CD4-positive, alpha-beta T cell (primary cell): ENCODE data around the gene RHOC. TPM values are rescaled to one million over a fixed set of nuclear protein-coding genes. Genes with fewer than 3 reads are reported as not detected.
A peak's percentile ranks its signal among the peaks of the same experiment; 100 is the strongest.

Source experiments
- ATAC-seq: fragments of 200-7000 bp; cut with Tn5 transposase; one replicate; pipeline ENCODE4 v1.10.0; 2022; ENCODE audit warnings: mild to moderate bottlenecking; ENCODE audit not compliant: poor library complexity
- CTCF ChIA-PET: fragments of 350-600 bp; sonication (Branson Sonifier 250); formaldehyde crosslinking; loops from one replicate; lab custom pipeline; 2021; ENCODE audit warnings: antibody characterized with exemption, inconsistent platforms; lab: Charles Lee
- POLR2A ChIA-PET: fragments of 350-600 bp; sonication (Branson Sonifier 250); formaldehyde crosslinking; loops from one replicate; lab custom pipeline; 2021; ENCODE audit warnings: antibody characterized with exemption, inconsistent platforms; lab: Charles Lee
- DNase-seq, 14 experiments: peaks; one replicate each; pipeline ENCODE4 v3.0.0-alpha.2; 2013 to 2020; ENCODE audit warnings: mixed read lengths in 2 of 14
- H3K27ac ChIP-seq, 2 donors: one replicate each; pipeline versions ENCODE4 v1.5.1 to v1.7.0; 2013; ENCODE audit warnings: low read length in 2 of 2, low read depth in 1 of 2, mild to moderate bottlenecking in 1 of 2
- H3K27me3 ChIP-seq, 2 experiments: 1 replicate in 1 of 2; 2 replicates in 1 of 2; pipeline versions ENCODE4 v1.6.1 to v1.7.0; 2013; ENCODE audit warnings: low read length in 2 of 2, control low read depth in 1 of 2, mild to moderate bottlenecking in 1 of 2, moderate library complexity in 1 of 2; ENCODE audit not compliant: insufficient read depth in 2 of 2, control insufficient read depth in 1 of 2
- H3K36me3 ChIP-seq: one replicate; pipeline ENCODE4 v1.6.1; 2013; ENCODE audit warnings: low read length, control low read depth; ENCODE audit not compliant: insufficient read depth
- H3K4me1 ChIP-seq: one replicate; pipeline ENCODE4 v1.6.1; 2013; ENCODE audit warnings: low read length, control low read depth; ENCODE audit not compliant: insufficient read depth
- H3K4me3 ChIP-seq: one replicate; pipeline ENCODE4 v1.5.1; 2013; ENCODE audit warnings: mild to moderate bottlenecking, low read length, moderate library complexity
- H3K9me3 ChIP-seq, 2 experiments: 1 replicate in 1 of 2; 2 replicates in 1 of 2; pipeline versions ENCODE4 v1.6.1 to v1.7.0; 2013; ENCODE audit warnings: low read length in 2 of 2, mild to moderate bottlenecking in 2 of 2, control low read depth in 1 of 2, moderate library complexity in 1 of 2; ENCODE audit not compliant: control insufficient read depth in 1 of 2, insufficient read depth in 1 of 2
- H3K27ac Mint-ChIP-seq: one replicate; pipeline ENCODE4 v1.8.0; 2020; ENCODE audit warnings: mixed read lengths
- H3K27me3 Mint-ChIP-seq: one replicate; pipeline ENCODE4 v1.8.0; 2021; ENCODE audit warnings: mixed read lengths
- H3K36me3 Mint-ChIP-seq: one replicate; pipeline ENCODE4 v1.8.0; 2021; ENCODE audit warnings: low read depth, mixed read lengths
- H3K4me1 Mint-ChIP-seq: one replicate; pipeline ENCODE4 v1.8.0; 2021; ENCODE audit warnings: low read depth, mixed read lengths
- H3K4me3 Mint-ChIP-seq: one replicate; pipeline ENCODE4 v1.8.0; 2020; ENCODE audit warnings: mild to moderate bottlenecking, mixed read lengths
- H3K9me3 Mint-ChIP-seq: one replicate; pipeline ENCODE4 v1.8.0; 2020; ENCODE audit warnings: mixed read lengths
- intact Hi-C, 2 experiments: fragments of 100-400 bp; cut with DNase I in 1 of 2; cut with micrococcal nuclease in 1 of 2; formaldehyde crosslinking; loops; one replicate each; pipeline versions ENCODE4 v1.15.1 to v1.9.0; 2023 to 2025; cut with DNase I, micrococcal nuclease
- total RNA-seq, 174 experiments: library from RNA in 2 of 174; stranded (reverse) in 2 of 174; gene quantifications; one replicate each; pipeline ENCODE4 v1.2.3 and lab custom pipeline; 2021 to 2026
- TF ChIP-seq, protein P1 (sequence below): fragments of 200-600 bp; IDR thresholded peaks from one replicate; pipeline ENCODE4 v1.8.0; 2022; ENCODE audit warnings: antibody characterized with exemption, mild to moderate bottlenecking

RHOC gene
- total RNA-seq, 2 experiments from 2014 or later = 11.9 to 12.7 TPM

DNA sequence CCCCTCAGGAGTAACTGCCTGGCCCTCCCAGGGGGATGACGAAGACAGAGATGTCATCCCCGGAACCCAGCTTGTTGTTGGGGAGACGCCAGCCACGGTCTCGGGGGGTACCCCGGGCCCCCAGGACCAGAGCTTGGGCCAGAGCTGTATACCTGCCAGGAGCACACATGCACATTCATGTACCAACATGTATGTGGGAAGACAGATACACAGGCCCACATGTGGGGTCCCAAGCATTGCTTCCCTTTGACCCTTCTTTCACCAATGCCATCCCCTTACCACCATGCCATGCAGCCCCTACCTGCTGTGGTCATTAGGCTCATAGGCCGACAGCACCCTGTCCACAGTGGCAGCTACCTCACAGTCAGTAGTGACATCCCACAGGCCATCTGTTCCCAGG lies 3.2 kb upstream of the RHOC start:
- no peak overlapping the region for H3K4me3 Mint-ChIP-seq
- no peaks in the 10 kb centered on the region for H3K36me3 Mint-ChIP-seq
- ChIA-PET CTCF (interaction anchor here (1.5 kb wide), 1 partner anchor 8 kb away, joined by 5 read pairs; a partner anchor contains a TSS), POLR2A (no interaction called here)
- peaks cover 17% of the 10 kb centered on the region for H3K27me3 Mint-ChIP-seq
- intact Hi-C loops = loop anchor here in 1 of 2 experiments (10.0 kb wide), 1 partner anchor 1105 kb away; the partner anchor contains the start of gene RSBN1
- H3K4me1 ChIP-seq = peaks cover 38% of the 10 kb centered on the region
- DNase-seq (peak in 1 of 14 experiments; percentile 9), ATAC-seq (no peak)
- H3K9me3 Mint-ChIP-seq = no peaks in the 10 kb centered on the region
- no peak overlapping the region for H3K27ac ChIP-seq
- H3K27me3 ChIP-seq = peaks cover 8 to 10% of the 10 kb centered on the region in 2 experiments
- H3K36me3 ChIP-seq = no peaks in the 10 kb centered on the region
- no peak overlapping the region for H3K27ac Mint-ChIP-seq
- H3K4me3 ChIP-seq = no peak overlapping the region
- H3K4me1 Mint-ChIP-seq = peaks cover 29% of the 10 kb centered on the region
- TF ChIP-seq, protein P1, sequence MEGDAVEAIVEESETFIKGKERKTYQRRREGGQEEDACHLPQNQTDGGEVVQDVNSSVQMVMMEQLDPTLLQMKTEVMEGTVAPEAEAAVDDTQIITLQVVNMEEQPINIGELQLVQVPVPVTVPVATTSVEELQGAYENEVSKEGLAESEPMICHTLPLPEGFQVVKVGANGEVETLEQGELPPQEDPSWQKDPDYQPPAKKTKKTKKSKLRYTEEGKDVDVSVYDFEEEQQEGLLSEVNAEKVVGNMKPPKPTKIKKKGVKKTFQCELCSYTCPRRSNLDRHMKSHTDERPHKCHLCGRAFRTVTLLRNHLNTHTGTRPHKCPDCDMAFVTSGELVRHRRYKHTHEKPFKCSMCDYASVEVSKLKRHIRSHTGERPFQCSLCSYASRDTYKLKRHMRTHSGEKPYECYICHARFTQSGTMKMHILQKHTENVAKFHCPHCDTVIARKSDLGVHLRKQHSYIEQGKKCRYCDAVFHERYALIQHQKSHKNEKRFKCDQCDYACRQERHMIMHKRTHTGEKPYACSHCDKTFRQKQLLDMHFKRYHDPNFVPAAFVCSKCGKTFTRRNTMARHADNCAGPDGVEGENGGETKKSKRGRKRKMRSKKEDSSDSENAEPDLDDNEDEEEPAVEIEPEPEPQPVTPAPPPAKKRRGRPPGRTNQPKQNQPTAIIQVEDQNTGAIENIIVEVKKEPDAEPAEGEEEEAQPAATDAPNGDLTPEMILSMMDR = no peak
- peaks cover 0 to 5% of the 10 kb centered on the region in 2 experiments for H3K9me3 ChIP-seq

DNA sequence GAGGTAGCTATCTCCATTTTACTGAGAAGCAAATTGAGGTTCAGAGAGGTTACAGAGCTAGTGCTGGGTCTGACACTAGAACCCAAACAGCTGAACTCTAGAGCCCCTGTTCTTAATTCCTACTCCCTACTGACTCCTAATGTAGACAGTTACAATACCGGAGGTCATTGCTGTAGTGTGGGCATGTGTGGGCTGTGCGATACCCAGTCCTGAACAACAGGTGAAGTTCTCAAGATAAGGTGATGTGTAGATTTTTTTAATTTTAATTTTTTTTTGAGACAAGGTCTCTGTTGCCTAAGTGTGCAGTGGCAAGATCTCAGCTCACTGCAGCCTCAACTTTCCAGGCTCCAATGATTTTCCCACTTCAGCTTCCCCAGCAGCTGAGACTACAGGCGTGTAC lies 1.6 kb upstream of the RHOC start:
- TF ChIP-seq, protein P1 = no peak
- Mint-ChIP-seq H3K4me1 (peaks cover 38% of the 10 kb centered on the region), H3K27me3 (peaks cover 11% of the 10 kb centered on the region), H3K36me3 (no peaks in the 10 kb centered on the region), H3K27ac (no peak overlapping the region), H3K4me3 (peak overlapping the region; percentile 80), H3K9me3 (no peaks in the 10 kb centered on the region)
- intact Hi-C loops = loop anchor here (2.0 to 5.0 kb wide), 2 partner anchors 206 kb away; no protein-coding TSS in a partner anchor
- CTCF ChIA-PET = interaction anchor here (1.1 to 2.3 kb wide), 6 partner anchors 10 to 364 kb away, joined by 3 to 13 read pairs (median 4); partner anchors contain the start of gene LRIG2
- no peaks in the 10 kb centered on the region for H3K27me3 ChIP-seq
- no peaks in the 10 kb centered on the region for H3K9me3 ChIP-seq
- no peaks in the 10 kb centered on the region for H3K36me3 ChIP-seq
- DNase-seq = no peak
- H3K27ac ChIP-seq = no peak overlapping the region
- peaks cover 37% of the 10 kb centered on the region for H3K4me1 ChIP-seq
- H3K4me3 ChIP-seq = no peak overlapping the region
- POLR2A ChIA-PET = interaction anchor here (0.6 to 3.3 kb wide), 2 partner anchors 33 to 407 kb away, joined by 5 to 13 read pairs; partner anchors contain the start of gene MOV10
- ATAC-seq = no peak

DNA sequence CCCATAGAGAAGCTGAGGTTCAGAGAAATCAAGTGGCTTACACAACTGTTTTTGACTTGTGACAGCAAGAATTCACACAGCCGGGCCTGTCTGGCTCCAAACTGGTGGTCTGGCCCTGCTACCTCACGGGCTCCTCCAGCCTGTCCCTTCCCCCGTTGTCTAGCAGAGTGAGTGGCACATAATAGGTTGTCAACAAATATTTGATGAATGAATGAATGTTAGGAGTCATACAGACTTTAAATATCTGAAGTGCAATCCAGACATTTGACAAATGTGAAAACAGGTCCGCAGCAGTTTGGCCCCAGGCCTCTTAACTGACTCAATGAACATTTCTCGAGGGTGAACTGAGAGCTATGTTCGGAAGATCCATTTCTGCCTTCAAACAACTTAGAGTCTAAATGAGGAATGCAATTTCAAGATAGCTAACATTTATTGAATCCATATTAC lies 1.1 kb upstream of the RHOC start:
- ATAC-seq (no peak), DNase-seq (peak in 1 of 14 experiments; percentile 10)
- H3K4me1 ChIP-seq = peaks cover 37% of the 10 kb centered on the region
- TF ChIP-seq, protein P1 = no peak
- H3K27me3 Mint-ChIP-seq = peaks cover 7% of the 10 kb centered on the region
- no peak overlapping the region for H3K27ac ChIP-seq
- H3K36me3 ChIP-seq = no peaks in the 10 kb centered on the region
- CTCF ChIA-PET = interaction anchor here (1.1 to 2.3 kb wide), 5 partner anchors 10 to 365 kb away, joined by 3 to 13 read pairs (median 3); partner anchors contain the start of gene LRIG2
- intact Hi-C loops = loop anchor here (2.0 to 5.0 kb wide), 2 partner anchors 205 to 206 kb away; no protein-coding TSS in a partner anchor
- H3K27me3 ChIP-seq = no peaks in the 10 kb centered on the region
- H3K9me3 Mint-ChIP-seq = no peaks in the 10 kb centered on the region
- peak overlapping the region; percentile 41 for H3K27ac Mint-ChIP-seq
- no peaks in the 10 kb centered on the region for H3K36me3 Mint-ChIP-seq
- peak overlapping the region; percentile 80 for H3K4me3 Mint-ChIP-seq
- no peaks in the 10 kb centered on the region for H3K9me3 ChIP-seq
- no peak overlapping the region for H3K4me3 ChIP-seq
- H3K4me1 Mint-ChIP-seq = peaks cover 41% of the 10 kb centered on the region
- POLR2A ChIA-PET = interaction anchor here (0.6 to 3.3 kb wide), 2 partner anchors 33 to 407 kb away, joined by 5 to 13 read pairs; partner anchors contain the start of gene MOV10
